Fibroblast of lung (primary cell): ENCODE results near the gene TEX19. TPM values are rescaled to one million over a fixed set of nuclear protein-coding genes. Genes with fewer than 3 reads are reported as not detected.
"Not testable (repeated sequence)": the region's sequence is repeated elsewhere in the genome, so short reads cannot be mapped to it uniquely, and the experiment has no call there.

Source experiments
- DNase-seq, 2 donors: peaks; one replicate each; pipeline versions ENCODE4 v3.0.0 to v3.0.0-alpha.2; 2010; ENCODE audit warnings: low read depth in 2 of 2
- H2AFZ ChIP-seq: 2 replicates; pipeline ENCODE4 v1.5.1; 2012; ENCODE audit warnings: low read length, control low read depth, inconsistent platforms
- H3K27ac ChIP-seq: 2 replicates; pipeline ENCODE4 v1.5.1; 2011; ENCODE audit warnings: low read length, control low read depth; ENCODE audit not compliant: insufficient read depth
- H3K27me3 ChIP-seq: 2 replicates; pipeline ENCODE4 v1.5.1; 2011; ENCODE audit warnings: mild to moderate bottlenecking, low read length; ENCODE audit not compliant: control insufficient read depth, insufficient read depth
- H3K36me3 ChIP-seq: 2 replicates; pipeline ENCODE4 v1.5.1; 2011; ENCODE audit warnings: low read length; ENCODE audit not compliant: control insufficient read depth, insufficient read depth
- H3K4me1 ChIP-seq: 2 replicates; pipeline ENCODE4 v1.5.1; 2011; ENCODE audit warnings: low read length; ENCODE audit not compliant: control insufficient read depth, insufficient read depth; ENCODE audit errors: extremely low read depth
- H3K4me2 ChIP-seq: 2 replicates; pipeline ENCODE4 v1.5.1; 2011; ENCODE audit warnings: low read length, control low read depth; ENCODE audit not compliant: insufficient read depth; ENCODE audit errors: extremely low read depth
- H3K4me3 ChIP-seq, 4 experiments: fragments of 200-600 bp in 1 of 4; sonication (generic) in 1 of 4; replicated peaks in 1 of 4; 2 replicates each; pipeline ENCODE4 v1.5.1; 2011 to 2016; ENCODE audit warnings: low read length in 4 of 4, low read depth in 3 of 4, mild to moderate bottlenecking in 3 of 4, control low read depth in 2 of 4, inconsistent platforms in 1 of 4, mixed read lengths in 1 of 4; ENCODE audit not compliant: insufficient read depth in 1 of 4; ENCODE audit errors: control extremely low read depth in 1 of 4
- H3K79me2 ChIP-seq: 2 replicates; pipeline ENCODE4 v1.5.1; 2012; ENCODE audit warnings: mild to moderate bottlenecking, low read length, inconsistent platforms; ENCODE audit not compliant: control insufficient read depth, insufficient read depth
- H3K9ac ChIP-seq: 2 replicates; pipeline ENCODE4 v1.5.1; 2011; ENCODE audit warnings: mild to moderate bottlenecking, low read length, control low read depth; ENCODE audit not compliant: insufficient read depth
- H3K9me3 ChIP-seq: 2 replicates; pipeline ENCODE4 v1.5.1; 2012; ENCODE audit warnings: low read depth, low read length; ENCODE audit not compliant: control insufficient read depth, insufficient read depth
- H4K20me1 ChIP-seq: 2 replicates; pipeline ENCODE4 v1.5.1; 2011; ENCODE audit warnings: low read length; ENCODE audit not compliant: control insufficient read depth, insufficient read depth; ENCODE audit errors: extremely low read depth
- CTCF ChIP-seq, 2 donors: IDR thresholded peaks in 1 of 2; conservative IDR thresholded peaks in 1 of 2; 1 replicate in 1 of 2; 2 replicates in 1 of 2; pipeline ENCODE4 v1.5.1; 2011 to 2012; ENCODE audit warnings: low read length in 2 of 2, control low read depth in 1 of 2, inconsistent platforms in 1 of 2, low read depth in 1 of 2, mild to moderate bottlenecking in 1 of 2
- EZH2 ChIP-seq: IDR thresholded peaks from 2 replicates; pipeline ENCODE4 v1.5.1; 2012; ENCODE audit warnings: low read length, control low read depth, mild to moderate bottlenecking; ENCODE audit errors: missing control alignments
- polyA plus RNA-seq, 2 donors: library from polyadenylated mRNA; depleted of rRNA in 1 of 2; stranded (reverse) in 1 of 2; unstranded in 1 of 2; fragments of >200 nt; gene quantifications; 2 replicates each; pipeline ENCODE4 v1.2.1, GENCODE V29; 2011 to 2012; ENCODE audit warnings: missing spikeins in 1 of 2
- total RNA-seq: library from RNA; depleted of rRNA; stranded (reverse); fragments of >200 nt; gene quantifications from 2 replicates; pipeline ENCODE4 v1.2.1, GENCODE V29; 2014

The TEX19 gene
- total and polyA plus RNA-seq, 2 donors (not counting 1 experiment from before 2014, with no cell fraction given): 0.05 to 0.17 TPM

DNA sequence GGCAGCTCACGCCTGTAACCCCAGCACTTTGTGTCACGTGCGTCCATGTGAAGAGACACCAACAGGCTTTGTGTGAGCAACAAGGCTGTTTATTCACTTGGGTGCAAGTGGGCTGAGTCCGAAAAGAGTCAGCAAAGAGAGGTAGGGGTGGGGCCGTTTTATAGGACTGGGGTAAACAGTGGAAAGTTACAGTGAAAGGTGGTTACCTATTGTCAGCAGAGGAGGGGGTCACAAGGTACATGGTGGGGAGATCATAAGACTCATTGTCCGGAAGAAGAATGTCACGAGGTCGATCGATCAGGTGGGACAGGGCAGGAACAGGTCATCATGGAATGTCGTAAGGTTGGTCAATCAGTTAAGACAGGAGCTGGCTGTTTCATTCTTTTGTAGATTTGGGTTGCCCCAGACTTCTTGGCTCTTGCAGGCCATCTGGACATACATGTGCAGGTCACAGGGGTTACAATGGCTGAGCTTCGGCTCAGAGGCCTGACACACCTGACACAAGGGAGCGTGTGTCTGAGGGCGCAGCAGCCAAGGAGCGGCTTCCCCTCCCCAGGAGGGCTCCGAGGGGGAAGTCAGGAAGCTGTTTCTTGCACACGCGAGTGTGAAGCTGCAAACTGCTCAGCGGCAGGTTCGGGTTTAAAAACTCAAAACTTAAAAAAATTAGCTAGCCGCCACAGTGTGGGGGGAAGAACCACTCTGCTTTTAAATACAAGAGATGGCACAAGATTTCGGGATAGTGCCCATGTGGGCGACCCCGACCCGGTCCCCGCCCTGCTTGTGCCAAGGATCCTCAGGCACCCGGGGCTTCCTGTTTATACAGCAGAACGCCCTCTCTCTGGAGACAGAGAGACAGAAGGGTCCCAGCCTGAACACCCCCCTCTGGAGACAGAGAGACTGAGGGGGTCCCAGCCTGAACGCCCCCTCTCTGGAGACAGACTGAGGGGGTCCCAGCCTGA, 12.4 kb upstream of the TEX19 start:
- Histone ChIP-seq H3K9ac (no peak overlapping the region), H3K27me3 (peaks cover 6% of the 10 kb centered on the region), H3K4me2 (no peak overlapping the region), H3K4me3 (no peak overlapping the region), H3K4me1 (no peaks in the 10 kb centered on the region), H4K20me1 (no peaks in the 10 kb centered on the region), H3K36me3 (no peaks in the 10 kb centered on the region), H3K27ac (no peak overlapping the region), H3K79me2 (no peaks in the 10 kb centered on the region), H3K9me3 (no peaks in the 10 kb centered on the region), H2AFZ (no peak overlapping the region)
- TF ChIP-seq CTCF (conservative IDR thresholded peaks at IDR 0.05 in 1 of 2, IDR thresholded peaks at IDR 0.05 in 1 of 2; ENCODE audit: low read depth in 1 of 2, low read length in 2 of 2) (no peak), EZH2 (no peak)
- no peak for DNase-seq

GRCh38 chr17:82347994-82348393, 11.1 kb upstream of the TEX19 start:
- H3K9ac ChIP-seq, H2AFZ ChIP-seq, H3K4me1 ChIP-seq, H3K9me3 ChIP-seq, H3K4me2 ChIP-seq, H3K36me3 ChIP-seq, DNase-seq, H3K79me2 ChIP-seq, H3K27me3 ChIP-seq, H3K4me3 ChIP-seq, H3K27ac ChIP-seq, H4K20me1 ChIP-seq: not testable (repeated sequence)

- Histone ChIP-seq H4K20me1 (no peaks in the 10 kb centered on the region), H3K27ac (no peak overlapping the region), H3K4me2 (no peak overlapping the region), H3K27me3 (peaks cover 6% of the 10 kb centered on the region), H3K36me3 (no peaks in the 10 kb centered on the region), H3K4me3 (no peak overlapping the region), H2AFZ (no peak overlapping the region), H3K9me3 (no peaks in the 10 kb centered on the region), H3K79me2 (no peaks in the 10 kb centered on the region), H3K9ac (no peak overlapping the region), H3K4me1 (no peaks in the 10 kb centered on the region)
- no peak for TF ChIP-seq EZH2
- no peak for TF ChIP-seq CTCF (conservative IDR thresholded peaks at IDR 0.05 in 1 of 2, IDR thresholded peaks at IDR 0.05 in 1 of 2; ENCODE audit: low read depth in 1 of 2, low read length in 2 of 2)
- DNase-seq: no peak
These were observed 10.6 kb upstream of the TEX19 start for GRCh38 chr17:82348434-82348833.
